SH-SY5Y (cell line): ENCODE results near the gene SPINK13.

ENCODE experiments used
- GATA2 ChIP-seq: IDR thresholded peaks from 2 replicates; pipeline ENCODE4 v1.6.1; 2011; ENCODE audit warnings: mild to moderate bottlenecking, low read depth, low read length
- GATA3 ChIP-seq: IDR thresholded peaks from 2 replicates; pipeline ENCODE4 v1.6.1; 2011; ENCODE audit warnings: low read depth, mild to moderate bottlenecking, low read length, moderate library complexity

Gene SPINK13

GRCh38 chr5:148297731-148298130 lies 29.1 kb downstream of the SPINK13 start:
- TF ChIP-seq GATA2 (no peak), GATA3 (no peak)

GRCh38 chr5:148306446-148306845 lies 37.9 kb downstream of the SPINK13 start:
- TF ChIP-seq GATA2 (no peak), GATA3 (no peak)

GRCh38 chr5:148309019-148309418 lies 40.4 kb downstream of the SPINK13 start:
- TF ChIP-seq GATA3 (no peak), GATA2 (no peak)

- TF ChIP-seq GATA2 (no peak), GATA3 (no peak)
Measured at GRCh38 chr5:148309746-148310145, 41.2 kb downstream of the SPINK13 start.

GRCh38 chr5:148311484-148311883 lies 42.9 kb downstream of the SPINK13 start:
- no peak for TF ChIP-seq GATA3
- no peak for TF ChIP-seq GATA2

GRCh38 chr5:148312153-148312552 lies 43.6 kb downstream of the SPINK13 start, which contains the start of gene SPINK7:
TSS of gene SPINK7 (plus strand) at chr5:148312423. CDS start at chr5:148312484, 61 bp downstream.
- TF ChIP-seq GATA2 (no peak), GATA3 (no peak)

GRCh38 chr5:148314187-148314586 lies 45.6 kb downstream of the SPINK13 start:
- TF ChIP-seq GATA2 (no peak), GATA3 (no peak)

- no peak for TF ChIP-seq GATA2
- TF ChIP-seq GATA3, result no peak
Measured at GRCh38 chr5:148314731-148315130, 46.1 kb downstream of the SPINK13 start.

- TF ChIP-seq GATA3 (no peak), GATA2 (no peak)
Measured at GRCh38 chr5:148333262-148333849, 64.8 kb downstream of the SPINK13 start.

GRCh38 chr5:148335259-148335658 lies 66.7 kb downstream of the SPINK13 start, which contains the start of gene SPINK9:
TSS of gene SPINK9 (plus strand) at chr5:148335559. CDS start at chr5:148335614, 55 bp downstream.
- TF ChIP-seq GATA2, result no peak
- no peak for TF ChIP-seq GATA3
